Sigmoid colon (tissue), 7 donors: ENCODE measurements around the gene GNAS. TPM values are rescaled to one million over a fixed set of nuclear protein-coding genes. Genes with fewer than 3 reads are reported as not detected.

ENCODE experiments used
- DNase-seq: peaks from one replicate; pipeline ENCODE4 v3.0.0-alpha.2; 2019
- H3K27ac ChIP-seq, 4 donors: fragments of 200-600 bp; sonication (generic); one replicate each; pipeline ENCODE4 v1.5.1; 2016 to 2019; ENCODE audit warnings: mild to moderate bottlenecking in 1 of 4
- H3K27me3 ChIP-seq, 3 donors: fragments of 200-600 bp; sonication (generic); one replicate each; pipeline ENCODE4 v1.5.1; 2019; ENCODE audit warnings: mild to moderate bottlenecking in 1 of 3
- H3K36me3 ChIP-seq, 4 donors: fragments of 200-600 bp; sonication (generic); one replicate each; pipeline ENCODE4 v1.5.1; 2016 to 2019
- H3K4me1 ChIP-seq, 4 donors: fragments of 200-600 bp; sonication (generic); one replicate each; pipeline ENCODE4 v1.5.1; 2017 to 2019
- H3K4me3 ChIP-seq, 4 donors: fragments of 200-600 bp; sonication (generic); one replicate each; pipeline ENCODE4 v1.5.1; 2017 to 2019; ENCODE audit warnings: mild to moderate bottlenecking in 2 of 4, moderate library complexity in 1 of 4
- H3K9me3 ChIP-seq, 4 donors: fragments of 200-600 bp in 3 of 4; sonication (generic) in 3 of 4; one replicate each; pipeline versions ENCODE4 v1.5.1 to v1.6.1; 2013 to 2019
- CTCF ChIP-seq, 4 experiments: fragments of 450-650 bp in 3 of 4; fragments of 200-600 bp in 1 of 4; IDR thresholded peaks; one replicate each; pipeline ENCODE4 v1.5.1; 2016 to 2019; ENCODE audit warnings: antibody characterized with exemption in 4 of 4, mild to moderate bottlenecking in 3 of 4, moderate library complexity in 2 of 4
- EP300 ChIP-seq, 4 donors: sonication (generic); formaldehyde crosslinking; IDR thresholded peaks; one replicate each; pipeline ENCODE4 v1.6.1; 2017; ENCODE audit warnings: antibody characterized with exemption in 4 of 4
- POLR2A ChIP-seq, 2 donors: fragments of 450-650 bp; IDR thresholded peaks; one replicate each; pipeline ENCODE4 v1.6.1; 2016; ENCODE audit warnings: antibody characterized with exemption in 2 of 2, mild to moderate bottlenecking in 2 of 2, moderate library complexity in 2 of 2
- POLR2AphosphoS5 ChIP-seq, 4 donors: sonication (generic); formaldehyde crosslinking; IDR thresholded peaks; one replicate each; pipeline ENCODE4 v1.6.1; 2017; ENCODE audit warnings: antibody characterized with exemption in 4 of 4
- WGBS, 2 donors: extraction: QIAGEN DNeasy Blood & Tissue Kit; methylation state at CpG; one replicate each; pipeline ENCODE4 v1.1.7; 2013; 5-methylcytosine and 5-hydroxymethylcytosine counted together
- intact Hi-C: fragments of 100-400 bp; cut with DNase I; formaldehyde crosslinking; loops from one replicate; pipeline ENCODE4 v1.15.1; 2023
- polyA plus RNA-seq, 3 donors: library from polyadenylated mRNA; stranded (reverse); fragments of 200-250 nt; gene quantifications; one replicate each; pipeline ENCODE4 v1.2.3, GENCODE V29; 2013
- total RNA-seq, 4 donors: library from RNA; depleted of rRNA; stranded (reverse); fragments of >200 nt; gene quantifications; one replicate each; pipeline ENCODE4 v1.1.0, GENCODE V29; 2016
- donor health status: healthy with polysubstance abuse.
- donor health status: Bipolar disorder and iron deficiency.
- donor health status: healthy.

The GNAS gene
- total and polyA plus RNA-seq, 7 donors = 449 to 808 (median 535) TPM

- H3K27ac ChIP-seq = peak overlapping the region; percentile 72 to 82 (median 79)
- no peaks in the 10 kb centered on the region for H3K9me3 ChIP-seq
- TF ChIP-seq POLR2AphosphoS5 (IDR thresholded peaks at IDR 0.05) = peak; percentile 46 to 77 (median 69)
- TF ChIP-seq EP300 (IDR thresholded peaks at IDR 0.05) = peak in 2 of 4 donors; percentile 60 to 78
- TF ChIP-seq CTCF (IDR thresholded peaks at IDR 0.05) = no peak
- TF ChIP-seq POLR2A (IDR thresholded peaks at IDR 0.05) = no peak
- no peaks in the 10 kb centered on the region for H3K27me3 ChIP-seq
- H3K4me3 ChIP-seq = peak overlapping the region in 2 of 4 donors; percentile 19 to 24
- peaks cover 23 to 79% (median 52%) of the 10 kb centered on the region in 4 donors for H3K36me3 ChIP-seq
- 27 to 37% methylated on average over 13 of the region's 13 CpGs for WGBS, 2 donors
- intact Hi-C loops = loop anchor here (2.0 to 5.0 kb wide), 2 partner anchors 55 to 73 kb away; partner anchors contain the start of gene NELFCD
- DNase-seq = peak; percentile 97
- H3K4me1 ChIP-seq = peaks cover 0 to 49% (median 36%) of the 10 kb centered on the region in 4 donors
Measured at GRCh38 chr20:58907320-58908137, 55.0 kb downstream of the GNAS start.

GRCh38 chr20:58908221-58908620, 55.7 kb downstream of the GNAS start:
- WGBS, 2 donors = 35 to 71% methylated on average over 4 of the region's 4 CpGs

GRCh38 chr20:58908941-58909340, 56.4 kb downstream of the GNAS start:
- peak overlapping the region in 3 of 4 donors; percentile 72 to 82 (median 82) for H3K27ac ChIP-seq
- TF ChIP-seq CTCF (IDR thresholded peaks at IDR 0.05) (no peak), POLR2A (IDR thresholded peaks at IDR 0.05) (no peak)
- peaks cover 0 to 42% (median 27%) of the 10 kb centered on the region in 4 donors for H3K4me1 ChIP-seq
- intact Hi-C loops = loop anchor here (5.0 kb wide), 1 partner anchor 53 kb away; no protein-coding TSS in a partner anchor
- no peak for DNase-seq
- no peaks in the 10 kb centered on the region for H3K27me3 ChIP-seq
- peaks cover 20 to 71% (median 52%) of the 10 kb centered on the region in 4 donors for H3K36me3 ChIP-seq
- H3K9me3 ChIP-seq = no peaks in the 10 kb centered on the region
- WGBS, 2 donors = 92% methylated on average over 9 of the region's 9 CpGs
- H3K4me3 ChIP-seq = no peak overlapping the region

More at GRCh38 chr20:58908221-58908620, 55.7 kb downstream of the GNAS start:
- no peaks in the 10 kb centered on the region for H3K27me3 ChIP-seq
- H3K4me3 ChIP-seq = no peak overlapping the region
- no peak for DNase-seq
- H3K36me3 ChIP-seq = peaks cover 23 to 79% (median 52%) of the 10 kb centered on the region in 4 donors
- intact Hi-C loops = loop anchor here (5.0 kb wide), 1 partner anchor 54 kb away; no protein-coding TSS in a partner anchor
- peaks cover 0 to 42% (median 33%) of the 10 kb centered on the region in 4 donors for H3K4me1 ChIP-seq
- no peaks in the 10 kb centered on the region for H3K9me3 ChIP-seq
- peak overlapping the region; percentile 72 to 82 (median 79) for H3K27ac ChIP-seq
- TF ChIP-seq POLR2A (IDR thresholded peaks at IDR 0.05) (no peak), EP300 (IDR thresholded peaks at IDR 0.05) (no peak), POLR2AphosphoS5 (IDR thresholded peaks at IDR 0.05) (no peak), CTCF (IDR thresholded peaks at IDR 0.05) (no peak)

- 93 to 96% methylated on average over 15 of the region's 15 CpGs for WGBS, 2 donors
- intact Hi-C loops = loop anchor here (5.0 kb wide), 1 partner anchor 53 kb away; no protein-coding TSS in a partner anchor
- Histone ChIP-seq H3K9me3 (no peaks in the 10 kb centered on the region), H3K27me3 (no peaks in the 10 kb centered on the region), H3K4me3 (no peak overlapping the region), H3K36me3 (peaks cover 19 to 65% (median 52%) of the 10 kb centered on the region in 4 donors), H3K4me1 (peaks cover 0 to 42% (median 27%) of the 10 kb centered on the region in 4 donors), H3K27ac (no peak overlapping the region)
- no peak for DNase-seq
- TF ChIP-seq POLR2AphosphoS5 (IDR thresholded peaks at IDR 0.05) = no peak
- no peak for TF ChIP-seq EP300 (IDR thresholded peaks at IDR 0.05)
- TF ChIP-seq POLR2A (IDR thresholded peaks at IDR 0.05) = no peak
- TF ChIP-seq CTCF (IDR thresholded peaks at IDR 0.05) = no peak
Measured at GRCh38 chr20:58909585-58909984, 57.1 kb downstream of the GNAS start.
